ENCODE results near the gene CDK2. TPM values are rescaled to one million over a fixed set of nuclear protein-coding genes. Genes with fewer than 3 reads are reported as not detected.

CDK2 gene
- total and polyA plus RNA-seq, 2 of the 4 experiments (the other 2 are of a cell fraction) = 42.5 to 61.7 TPM

- TF ChIP-seq RCOR1 (IDR thresholded peaks at IDR 0.05; ENCODE audit: insufficient replicate concordance, low read length) (no peak), RFX5 (IDR thresholded peaks at IDR 0.05; ENCODE audit: low read depth, low read length) (no peak)
Measured at GRCh38 chr12:55926738-55927587, 39.7 kb upstream of the CDK2 start (continued).
